Measurements from ENCODE around the gene FAM229B. TPM values are rescaled to one million over a fixed set of nuclear protein-coding genes. Genes with fewer than 3 reads are reported as not detected.

FAM229B gene
- total and polyA plus RNA-seq, 9 of the 15 experiments (the other 6 are each of a cell fraction or from before 2014, with no cell fraction given) = 3.3 to 17.4 (median 5.8) TPM

- TF ChIP-seq, protein P1, sequence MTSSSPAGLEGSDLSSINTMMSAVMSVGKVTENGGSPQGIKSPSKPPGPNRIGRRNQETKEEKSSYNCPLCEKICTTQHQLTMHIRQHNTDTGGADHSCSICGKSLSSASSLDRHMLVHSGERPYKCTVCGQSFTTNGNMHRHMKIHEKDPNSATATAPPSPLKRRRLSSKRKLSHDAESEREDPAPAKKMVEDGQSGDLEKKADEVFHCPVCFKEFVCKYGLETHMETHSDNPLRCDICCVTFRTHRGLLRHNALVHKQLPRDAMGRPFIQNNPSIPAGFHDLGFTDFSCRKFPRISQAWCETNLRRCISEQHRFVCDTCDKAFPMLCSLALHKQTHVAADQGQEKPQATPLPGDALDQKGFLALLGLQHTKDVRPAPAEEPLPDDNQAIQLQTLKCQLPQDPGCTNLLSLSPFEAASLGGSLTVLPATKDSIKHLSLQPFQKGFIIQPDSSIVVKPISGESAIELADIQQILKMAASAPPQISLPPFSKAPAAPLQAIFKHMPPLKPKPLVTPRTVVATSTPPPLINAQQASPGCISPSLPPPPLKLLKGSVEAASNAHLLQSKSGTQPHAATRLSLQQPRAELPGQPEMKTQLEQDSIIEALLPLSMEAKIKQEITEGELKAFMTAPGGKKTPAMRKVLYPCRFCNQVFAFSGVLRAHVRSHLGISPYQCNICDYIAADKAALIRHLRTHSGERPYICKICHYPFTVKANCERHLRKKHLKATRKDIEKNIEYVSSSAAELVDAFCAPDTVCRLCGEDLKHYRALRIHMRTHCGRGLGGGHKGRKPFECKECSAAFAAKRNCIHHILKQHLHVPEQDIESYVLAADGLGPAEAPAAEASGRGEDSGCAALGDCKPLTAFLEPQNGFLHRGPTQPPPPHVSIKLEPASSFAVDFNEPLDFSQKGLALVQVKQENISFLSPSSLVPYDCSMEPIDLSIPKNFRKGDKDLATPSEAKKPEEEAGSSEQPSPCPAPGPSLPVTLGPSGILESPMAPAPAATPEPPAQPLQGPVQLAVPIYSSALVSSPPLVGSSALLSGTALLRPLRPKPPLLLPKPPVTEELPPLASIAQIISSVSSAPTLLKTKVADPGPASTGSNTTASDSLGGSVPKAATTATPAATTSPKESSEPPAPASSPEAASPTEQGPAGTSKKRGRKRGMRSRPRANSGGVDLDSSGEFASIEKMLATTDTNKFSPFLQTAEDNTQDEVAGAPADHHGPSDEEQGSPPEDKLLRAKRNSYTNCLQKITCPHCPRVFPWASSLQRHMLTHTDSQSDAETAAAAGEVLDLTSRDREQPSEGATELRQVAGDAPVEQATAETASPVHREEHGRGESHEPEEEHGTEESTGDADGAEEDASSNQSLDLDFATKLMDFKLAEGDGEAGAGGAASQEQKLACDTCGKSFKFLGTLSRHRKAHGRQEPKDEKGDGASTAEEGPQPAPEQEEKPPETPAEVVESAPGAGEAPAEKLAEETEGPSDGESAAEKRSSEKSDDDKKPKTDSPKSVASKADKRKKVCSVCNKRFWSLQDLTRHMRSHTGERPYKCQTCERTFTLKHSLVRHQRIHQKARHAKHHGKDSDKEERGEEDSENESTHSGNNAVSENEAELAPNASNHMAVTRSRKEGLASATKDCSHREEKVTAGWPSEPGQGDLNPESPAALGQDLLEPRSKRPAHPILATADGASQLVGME (CRISPR knock-in tag; IDR thresholded peaks at IDR 0.05) = no peak
- TF ChIP-seq LARP7 (IDR thresholded peaks at IDR 0.05) = no peak
- TF ChIP-seq, protein P2, sequence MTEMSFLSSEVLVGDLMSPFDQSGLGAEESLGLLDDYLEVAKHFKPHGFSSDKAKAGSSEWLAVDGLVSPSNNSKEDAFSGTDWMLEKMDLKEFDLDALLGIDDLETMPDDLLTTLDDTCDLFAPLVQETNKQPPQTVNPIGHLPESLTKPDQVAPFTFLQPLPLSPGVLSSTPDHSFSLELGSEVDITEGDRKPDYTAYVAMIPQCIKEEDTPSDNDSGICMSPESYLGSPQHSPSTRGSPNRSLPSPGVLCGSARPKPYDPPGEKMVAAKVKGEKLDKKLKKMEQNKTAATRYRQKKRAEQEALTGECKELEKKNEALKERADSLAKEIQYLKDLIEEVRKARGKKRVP (CRISPR knock-in tag; IDR thresholded peaks at IDR 0.05) = peak; percentile 77
- TF ChIP-seq ZNF232 (CRISPR knock-in tag; IDR thresholded peaks at IDR 0.05) = no peak
- peak; percentile 87 for TF ChIP-seq CEBPG (CRISPR knock-in tag; IDR thresholded peaks at IDR 0.05)
- TF ChIP-seq CEBPG (tag; conservative IDR thresholded peaks at IDR 0.05 in 1 of 2, IDR thresholded peaks at IDR 0.05 in 1 of 2) = peak; percentile 84 to 91
- peak in 1 of 2 experiments; percentile 37; a peak in 2 of 4 replicates for TF ChIP-seq RAD21 (CRISPR knock-in tag; conservative IDR thresholded peaks at IDR 0.05 in 1 of 2, IDR thresholded peaks at IDR 0.05 in 1 of 2)
- TF ChIP-seq ARNT (IDR thresholded peaks at IDR 0.05) = no peak
- TF ChIP-seq ZNF717 (CRISPR knock-in tag; IDR thresholded peaks at IDR 0.05) = no peak
- TF ChIP-seq WHSC1 (IDR thresholded peaks at IDR 0.05; ENCODE audit: low read length) = no peak
- no peak for TF ChIP-seq ZBTB9 (CRISPR knock-in tag; IDR thresholded peaks at IDR 0.05)
- no peak for TF ChIP-seq SMARCA4 (IDR thresholded peaks at IDR 0.05)
- TF ChIP-seq ZNF274 (IDR thresholded peaks at IDR 0.05; ENCODE audit: borderline replicate concordance, low read depth, low read length) = no peak
- no peak for TF ChIP-seq SMARCC2 (IDR thresholded peaks at IDR 0.05; ENCODE audit: low read depth)
- no peak for TF ChIP-seq SP1 (CRISPR knock-in tag; IDR thresholded peaks at IDR 0.05)
- no peak for TF ChIP-seq ETV6 (IDR thresholded peaks at IDR 0.05; ENCODE audit: borderline replicate concordance in 1 of 2, low read depth in 2 of 2, low read length in 1 of 2)
- TF ChIP-seq ETV6 (CRISPR knock-in tag; IDR thresholded peaks at IDR 0.05; ENCODE audit: borderline replicate concordance) = no peak
- TF ChIP-seq, protein P3, sequence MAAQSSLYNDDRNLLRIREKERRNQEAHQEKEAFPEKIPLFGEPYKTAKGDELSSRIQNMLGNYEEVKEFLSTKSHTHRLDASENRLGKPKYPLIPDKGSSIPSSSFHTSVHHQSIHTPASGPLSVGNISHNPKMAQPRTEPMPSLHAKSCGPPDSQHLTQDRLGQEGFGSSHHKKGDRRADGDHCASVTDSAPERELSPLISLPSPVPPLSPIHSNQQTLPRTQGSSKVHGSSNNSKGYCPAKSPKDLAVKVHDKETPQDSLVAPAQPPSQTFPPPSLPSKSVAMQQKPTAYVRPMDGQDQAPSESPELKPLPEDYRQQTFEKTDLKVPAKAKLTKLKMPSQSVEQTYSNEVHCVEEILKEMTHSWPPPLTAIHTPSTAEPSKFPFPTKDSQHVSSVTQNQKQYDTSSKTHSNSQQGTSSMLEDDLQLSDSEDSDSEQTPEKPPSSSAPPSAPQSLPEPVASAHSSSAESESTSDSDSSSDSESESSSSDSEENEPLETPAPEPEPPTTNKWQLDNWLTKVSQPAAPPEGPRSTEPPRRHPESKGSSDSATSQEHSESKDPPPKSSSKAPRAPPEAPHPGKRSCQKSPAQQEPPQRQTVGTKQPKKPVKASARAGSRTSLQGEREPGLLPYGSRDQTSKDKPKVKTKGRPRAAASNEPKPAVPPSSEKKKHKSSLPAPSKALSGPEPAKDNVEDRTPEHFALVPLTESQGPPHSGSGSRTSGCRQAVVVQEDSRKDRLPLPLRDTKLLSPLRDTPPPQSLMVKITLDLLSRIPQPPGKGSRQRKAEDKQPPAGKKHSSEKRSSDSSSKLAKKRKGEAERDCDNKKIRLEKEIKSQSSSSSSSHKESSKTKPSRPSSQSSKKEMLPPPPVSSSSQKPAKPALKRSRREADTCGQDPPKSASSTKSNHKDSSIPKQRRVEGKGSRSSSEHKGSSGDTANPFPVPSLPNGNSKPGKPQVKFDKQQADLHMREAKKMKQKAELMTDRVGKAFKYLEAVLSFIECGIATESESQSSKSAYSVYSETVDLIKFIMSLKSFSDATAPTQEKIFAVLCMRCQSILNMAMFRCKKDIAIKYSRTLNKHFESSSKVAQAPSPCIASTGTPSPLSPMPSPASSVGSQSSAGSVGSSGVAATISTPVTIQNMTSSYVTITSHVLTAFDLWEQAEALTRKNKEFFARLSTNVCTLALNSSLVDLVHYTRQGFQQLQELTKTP (IDR thresholded peaks at IDR 0.05; ENCODE audit: low read depth in 1 of 2, partially characterized antibody in 2 of 2) = no peak
These were observed 651 bp upstream of the FAM229B start (continued) for GRCh38 chr6:112086744-112087135.
